C4-2B (cell line): Measurements from ENCODE around the gene SLC35F3.

Source experiments
- H3K27ac ChIP-seq: fragments of 450-650 bp; 2 replicates; pipeline ENCODE4 v1.5.1; 2017
- ZFX ChIP-seq: fragments of 450-650 bp; IDR thresholded peaks from 2 replicates; pipeline ENCODE4 v1.6.1; 2017
- TF ChIP-seq, protein P1 (sequence below): fragments of 450-650 bp; conservative IDR thresholded peaks from 2 replicates; pipeline ENCODE4 v1.5.1; 2017; ENCODE audit warnings: mild to moderate bottlenecking

The SLC35F3 gene

DNA sequence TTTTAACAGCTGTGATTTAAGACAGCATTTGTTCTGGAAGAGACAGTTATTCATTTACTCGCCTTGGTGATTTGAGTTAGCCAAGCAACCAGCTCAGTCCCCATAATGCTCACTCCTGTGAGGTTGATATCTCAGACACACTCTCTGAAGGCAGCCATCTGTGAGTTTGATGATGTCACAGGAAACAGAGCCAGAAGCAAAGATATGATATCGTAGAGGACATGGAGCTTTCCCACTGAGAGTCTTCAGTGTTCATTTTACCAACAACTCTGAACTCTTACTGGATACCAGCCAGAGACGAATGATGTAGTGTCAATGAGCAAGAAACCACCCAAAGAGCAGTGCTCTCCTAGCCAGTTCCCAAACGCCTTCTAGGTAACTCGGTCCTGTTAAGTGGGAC lies 219.4 kb downstream of the SLC35F3 start:
- no peak overlapping the region for H3K27ac ChIP-seq
- no peak for TF ChIP-seq ZFX
- TF ChIP-seq, protein P1, sequence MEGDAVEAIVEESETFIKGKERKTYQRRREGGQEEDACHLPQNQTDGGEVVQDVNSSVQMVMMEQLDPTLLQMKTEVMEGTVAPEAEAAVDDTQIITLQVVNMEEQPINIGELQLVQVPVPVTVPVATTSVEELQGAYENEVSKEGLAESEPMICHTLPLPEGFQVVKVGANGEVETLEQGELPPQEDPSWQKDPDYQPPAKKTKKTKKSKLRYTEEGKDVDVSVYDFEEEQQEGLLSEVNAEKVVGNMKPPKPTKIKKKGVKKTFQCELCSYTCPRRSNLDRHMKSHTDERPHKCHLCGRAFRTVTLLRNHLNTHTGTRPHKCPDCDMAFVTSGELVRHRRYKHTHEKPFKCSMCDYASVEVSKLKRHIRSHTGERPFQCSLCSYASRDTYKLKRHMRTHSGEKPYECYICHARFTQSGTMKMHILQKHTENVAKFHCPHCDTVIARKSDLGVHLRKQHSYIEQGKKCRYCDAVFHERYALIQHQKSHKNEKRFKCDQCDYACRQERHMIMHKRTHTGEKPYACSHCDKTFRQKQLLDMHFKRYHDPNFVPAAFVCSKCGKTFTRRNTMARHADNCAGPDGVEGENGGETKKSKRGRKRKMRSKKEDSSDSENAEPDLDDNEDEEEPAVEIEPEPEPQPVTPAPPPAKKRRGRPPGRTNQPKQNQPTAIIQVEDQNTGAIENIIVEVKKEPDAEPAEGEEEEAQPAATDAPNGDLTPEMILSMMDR, result no peak

DNA sequence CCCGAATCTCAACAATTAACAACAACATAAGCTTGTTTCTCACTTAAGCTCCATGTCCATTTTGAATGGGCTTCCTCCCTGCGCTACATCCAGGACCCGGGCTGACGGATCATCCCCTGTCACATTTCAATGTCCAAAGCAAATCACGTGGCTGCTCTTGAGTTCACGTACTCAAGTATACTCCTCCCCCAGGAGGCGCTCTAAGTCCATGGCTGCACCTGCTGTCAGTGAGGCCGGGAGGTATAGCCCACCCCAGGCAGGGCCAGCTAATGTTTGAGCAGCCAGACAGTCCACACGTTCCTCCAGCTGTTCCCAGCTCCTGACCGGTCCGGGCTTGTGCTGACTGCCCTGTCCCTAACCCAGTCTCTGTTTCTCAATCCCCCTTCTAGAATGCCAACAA lies 220.8 kb downstream of the SLC35F3 start:
- H3K27ac ChIP-seq, result no peak overlapping the region
- TF ChIP-seq ZFX, result no peak
- TF ChIP-seq, protein P1, result peak; percentile 65

DNA sequence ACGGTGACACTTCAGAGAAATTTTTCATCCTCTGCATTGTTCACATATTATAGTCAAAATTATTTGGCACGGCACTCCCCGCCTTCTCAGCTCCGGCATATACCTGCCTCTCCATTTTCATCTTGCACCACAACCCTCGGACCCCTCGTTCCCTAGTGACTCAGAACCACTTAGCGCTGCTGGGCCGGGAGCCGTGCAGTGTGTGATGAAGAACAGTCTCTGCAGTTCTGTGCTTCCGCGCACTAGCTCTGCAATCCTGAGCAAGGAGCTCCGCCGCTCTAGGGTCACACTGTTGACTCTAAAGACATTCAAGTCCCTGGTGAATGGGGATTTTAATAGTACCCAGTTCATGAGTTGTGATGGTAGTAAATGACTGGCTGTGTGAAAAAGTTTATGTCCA lies 221.2 kb downstream of the SLC35F3 start:
- H3K27ac ChIP-seq, result no peak overlapping the region
- TF ChIP-seq, protein P1, result no peak
- no peak for TF ChIP-seq ZFX

DNA sequence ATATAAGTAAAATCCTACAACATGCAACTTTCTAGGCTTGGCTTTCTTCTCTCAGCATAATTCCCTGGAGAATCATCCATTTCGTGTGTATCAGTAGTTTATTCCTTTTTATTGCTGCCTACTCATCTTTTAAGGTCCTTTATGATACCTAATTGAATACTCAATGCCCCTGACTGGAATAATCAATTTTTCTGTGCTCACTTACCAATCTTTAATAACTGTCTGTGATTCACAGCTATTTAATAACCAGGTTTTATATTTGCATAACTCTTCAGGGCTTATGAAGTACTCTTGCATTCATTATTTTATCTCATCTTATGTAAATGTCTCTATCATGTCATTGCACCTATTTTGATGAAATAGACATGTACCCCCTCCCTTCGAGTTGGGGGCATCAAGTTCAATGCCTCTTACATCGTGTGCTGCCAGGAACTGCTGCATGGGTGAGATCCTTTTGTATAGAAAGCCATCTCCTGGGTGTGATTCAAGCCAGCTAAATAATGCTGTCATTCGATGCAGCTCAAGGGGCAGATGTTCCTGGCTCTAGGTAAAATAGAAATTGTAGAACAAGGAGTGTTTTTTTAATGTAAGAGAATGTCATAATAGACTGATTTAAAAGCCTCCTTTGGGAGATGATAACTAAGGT lies 222.7 kb downstream of the SLC35F3 start:
- TF ChIP-seq, protein P1, result no peak
- no peak for TF ChIP-seq ZFX
- no peak overlapping the region for H3K27ac ChIP-seq

DNA sequence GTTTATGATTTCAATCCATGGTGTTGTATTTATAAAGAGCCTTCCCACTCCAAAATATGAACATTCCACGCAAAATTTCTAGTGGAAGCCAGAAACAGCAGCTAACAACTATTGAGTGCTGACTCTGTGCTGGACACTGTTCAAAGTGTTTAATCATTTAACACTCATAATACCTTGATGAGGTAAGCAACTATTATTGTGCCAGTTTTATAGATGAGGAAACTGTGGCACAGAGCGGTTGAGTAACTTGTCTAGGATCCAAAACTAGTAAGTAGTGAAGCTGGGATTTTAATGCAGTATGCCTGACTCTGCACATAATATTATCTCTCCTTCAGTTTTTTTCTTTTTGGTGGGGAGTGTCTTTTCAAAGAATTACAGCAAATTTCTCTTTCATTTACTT lies 228.3 kb downstream of the SLC35F3 start:
- TF ChIP-seq, protein P1, result no peak
- TF ChIP-seq ZFX, result no peak
- no peak overlapping the region for H3K27ac ChIP-seq

DNA sequence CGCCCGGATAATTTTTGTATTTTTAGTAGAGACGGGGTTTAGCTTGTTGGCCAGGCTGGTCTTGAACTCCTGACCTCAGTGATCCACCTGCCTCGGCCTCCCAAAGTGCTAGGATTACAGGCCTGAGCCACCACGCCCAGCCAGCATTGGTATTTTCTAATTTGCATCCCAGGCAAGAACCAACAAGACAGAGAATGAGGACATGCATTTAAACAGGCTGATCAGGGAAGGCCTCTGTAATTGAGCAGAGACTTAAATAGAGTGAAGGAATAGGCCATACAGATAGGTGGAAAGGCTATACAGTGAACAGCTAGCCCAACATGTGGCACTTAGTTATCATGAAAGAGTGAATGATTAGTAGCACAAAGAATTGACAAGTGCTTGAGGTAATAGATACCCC lies 230.4 kb downstream of the SLC35F3 start:
- H3K27ac ChIP-seq, result no peak overlapping the region
- no peak for TF ChIP-seq ZFX
- TF ChIP-seq, protein P1, result no peak

DNA sequence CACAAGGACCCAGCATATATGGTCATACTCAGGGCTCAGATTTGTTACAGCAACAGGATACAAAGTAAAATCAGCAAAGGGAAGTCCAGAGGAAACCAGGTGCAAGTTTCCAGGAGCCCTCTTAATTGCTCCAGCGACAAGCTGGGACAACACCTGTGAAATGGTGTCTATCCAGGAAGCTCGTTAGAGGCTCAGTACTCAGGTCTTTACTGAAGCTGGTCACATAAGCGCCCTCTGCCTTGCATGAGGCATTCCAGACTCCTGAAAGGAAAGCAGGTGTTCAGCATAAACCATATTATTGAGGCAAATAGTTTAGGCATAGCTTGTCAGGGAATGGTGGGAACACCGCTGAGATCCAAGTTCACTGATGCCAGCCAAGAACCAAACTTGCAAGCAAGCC lies 231.0 kb downstream of the SLC35F3 start:
- TF ChIP-seq, protein P1, result no peak
- no peak for TF ChIP-seq ZFX
- no peak overlapping the region for H3K27ac ChIP-seq
